Measurements from ENCODE around the gene CDC7. TPM values are rescaled to one million over a fixed set of nuclear protein-coding genes. Genes with fewer than 3 reads are reported as not detected.

Gene CDC7
- total and polyA plus RNA-seq, 9 donors, result 7.9 to 12.5 (median 9.5) TPM

DNA sequence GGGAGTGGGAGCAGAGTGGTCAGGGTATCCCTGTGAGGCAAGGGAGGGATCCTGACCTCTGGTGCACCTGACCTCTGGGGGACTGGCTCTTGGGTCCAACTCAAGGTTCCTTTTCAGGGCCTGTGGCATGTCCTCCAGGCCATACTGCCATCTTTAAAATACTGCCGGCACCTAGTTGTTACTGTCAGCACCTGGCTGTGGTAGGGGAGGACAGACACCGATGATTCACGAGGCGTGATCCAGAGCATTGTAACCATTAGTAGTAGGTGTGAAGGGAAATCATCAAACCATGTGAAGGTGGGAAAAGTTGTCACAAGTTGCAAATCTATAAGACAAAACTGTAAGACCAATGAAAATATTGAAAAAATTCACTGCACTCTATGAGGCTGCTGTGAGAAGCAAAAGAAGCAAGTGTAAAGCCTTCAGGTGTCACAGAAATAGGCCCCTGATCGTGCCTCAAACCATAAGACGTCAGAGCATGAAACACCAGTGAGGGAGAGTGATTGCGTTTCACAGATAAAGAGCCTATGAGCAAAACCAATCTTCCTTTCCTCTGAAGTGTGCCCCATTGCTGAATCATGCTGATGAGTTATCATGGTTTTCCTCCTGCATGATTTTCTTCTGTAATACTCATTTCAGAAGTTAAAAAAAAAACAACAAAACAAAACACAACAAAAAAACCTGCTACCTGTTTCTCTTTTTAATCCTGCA lies 55.3 kb downstream of the CDC7 start:
- Histone ChIP-seq H3K27ac (ENCODE audit: low read length) (no peak overlapping the region), H3K27me3 (ENCODE audit: control insufficient read depth, insufficient read depth, low read length) (no peaks in the 10 kb centered on the region), H3K4me1 (ENCODE audit: control insufficient read depth, insufficient read depth, low read length) (peaks cover 5% of the 10 kb centered on the region), H3K9me3 (replicated peaks; ENCODE audit: control insufficient read depth, low read depth, low read length) (no peaks in the 10 kb centered on the region), H3K36me3 (ENCODE audit: control insufficient read depth, insufficient read depth, low read length) (no peaks in the 10 kb centered on the region), H3K4me3 (ENCODE audit: low read length) (no peak overlapping the region)
- WGBS (ENCODE audit: insufficient coverage), result 80% methylated on average over 4 of the region's 7 CpGs
- no peak for DNase-seq

DNA sequence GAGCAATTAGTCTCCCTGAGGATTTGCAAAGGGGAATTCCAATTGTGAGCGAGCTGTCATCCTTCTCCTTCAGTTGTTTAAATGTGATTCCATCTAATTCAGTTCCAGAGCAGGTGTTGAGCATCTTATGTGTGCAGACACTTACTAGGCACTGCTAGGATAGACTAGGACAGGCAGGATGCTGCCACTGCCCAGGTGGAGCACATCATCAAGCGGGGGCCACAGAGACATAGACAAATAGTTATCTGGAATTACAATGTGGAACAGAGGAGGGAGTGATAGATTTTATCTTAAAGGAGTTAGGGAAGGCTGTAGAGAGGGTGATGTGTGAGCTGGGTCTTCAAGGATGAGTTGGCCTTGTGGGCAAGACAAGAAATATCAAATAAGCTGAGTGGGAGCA lies 55.9 kb downstream of the CDC7 start:
- H3K36me3 ChIP-seq (ENCODE audit: control insufficient read depth, insufficient read depth, low read length), result no peaks in the 10 kb centered on the region
- DNase-seq, result no peak
- peaks cover 5% of the 10 kb centered on the region for H3K4me1 ChIP-seq (ENCODE audit: control insufficient read depth, insufficient read depth, low read length)
- no peak overlapping the region for H3K4me3 ChIP-seq (ENCODE audit: low read length)
- H3K9me3 ChIP-seq (replicated peaks; ENCODE audit: control insufficient read depth, low read depth, low read length), result no peaks in the 10 kb centered on the region
- WGBS (ENCODE audit: insufficient coverage), result 100% methylated on average over 1 of the region's 2 CpGs
- H3K27ac ChIP-seq (ENCODE audit: low read length), result no peak overlapping the region
- H3K27me3 ChIP-seq (ENCODE audit: control insufficient read depth, insufficient read depth, low read length), result no peaks in the 10 kb centered on the region

DNA sequence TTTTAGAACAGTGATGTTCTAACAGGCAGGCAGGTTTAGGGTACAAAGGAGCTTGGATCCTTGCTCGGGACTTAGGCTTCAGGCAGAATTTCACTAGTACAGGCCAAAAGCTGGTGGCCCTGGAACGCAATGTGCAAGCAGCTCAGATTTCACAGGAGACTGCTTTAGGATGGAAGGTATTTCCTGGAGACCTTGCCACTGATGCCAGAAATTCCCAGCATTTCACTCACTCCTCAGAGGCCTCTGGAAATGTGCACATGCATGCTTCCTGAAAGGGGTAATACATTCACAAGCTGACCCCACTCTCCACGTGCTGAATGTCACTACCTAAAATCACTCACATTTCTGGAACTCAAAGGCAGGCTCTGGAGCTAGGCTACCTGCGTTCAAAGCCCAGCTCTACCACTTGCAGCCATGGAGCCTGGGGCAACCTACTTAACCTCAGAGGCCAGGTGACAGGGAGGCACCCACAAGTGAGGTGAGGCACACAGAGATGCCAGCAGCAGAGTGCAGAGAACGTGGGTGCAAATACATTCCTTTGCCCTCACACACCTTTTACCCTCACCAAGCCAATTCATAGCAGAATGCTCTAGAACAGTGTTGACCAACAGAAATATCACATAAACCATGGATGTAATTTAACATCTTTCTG lies 56.5 kb downstream of the CDC7 start:
- DNase-seq, result no peak
- H3K4me3 ChIP-seq (ENCODE audit: low read length), result no peak overlapping the region
- no peaks in the 10 kb centered on the region for H3K36me3 ChIP-seq (ENCODE audit: control insufficient read depth, insufficient read depth, low read length)
- H3K4me1 ChIP-seq (ENCODE audit: control insufficient read depth, insufficient read depth, low read length), result peaks cover 5% of the 10 kb centered on the region
- 40% methylated on average over 4 of the region's 5 CpGs for WGBS (ENCODE audit: insufficient coverage)
- H3K27ac ChIP-seq (ENCODE audit: low read length), result no peak overlapping the region
- H3K9me3 ChIP-seq (replicated peaks; ENCODE audit: control insufficient read depth, low read depth, low read length), result no peaks in the 10 kb centered on the region
- H3K27me3 ChIP-seq (ENCODE audit: control insufficient read depth, insufficient read depth, low read length), result no peaks in the 10 kb centered on the region

DNA sequence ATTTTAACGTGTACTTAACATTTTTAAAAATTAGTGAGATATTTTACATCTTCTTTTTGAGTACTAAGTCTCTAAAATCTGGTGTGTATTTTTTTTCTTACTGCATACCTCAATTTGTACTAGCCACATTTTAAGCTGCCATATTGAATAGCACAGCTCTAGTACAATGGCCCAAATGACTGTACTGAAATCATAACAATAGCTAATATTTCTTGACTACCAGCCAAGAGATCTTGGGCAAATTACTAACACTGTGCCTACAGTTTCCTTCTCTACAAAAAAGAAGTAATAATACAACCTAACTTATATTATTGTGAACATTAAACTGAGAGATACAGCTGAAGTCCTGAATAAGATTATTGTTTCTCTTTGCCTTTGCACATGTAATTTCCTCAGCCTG lies 57.2 kb downstream of the CDC7 start:
- WGBS (ENCODE audit: insufficient coverage), result no CpG with 5 or more reads among the region's 1 CpG

DNA sequence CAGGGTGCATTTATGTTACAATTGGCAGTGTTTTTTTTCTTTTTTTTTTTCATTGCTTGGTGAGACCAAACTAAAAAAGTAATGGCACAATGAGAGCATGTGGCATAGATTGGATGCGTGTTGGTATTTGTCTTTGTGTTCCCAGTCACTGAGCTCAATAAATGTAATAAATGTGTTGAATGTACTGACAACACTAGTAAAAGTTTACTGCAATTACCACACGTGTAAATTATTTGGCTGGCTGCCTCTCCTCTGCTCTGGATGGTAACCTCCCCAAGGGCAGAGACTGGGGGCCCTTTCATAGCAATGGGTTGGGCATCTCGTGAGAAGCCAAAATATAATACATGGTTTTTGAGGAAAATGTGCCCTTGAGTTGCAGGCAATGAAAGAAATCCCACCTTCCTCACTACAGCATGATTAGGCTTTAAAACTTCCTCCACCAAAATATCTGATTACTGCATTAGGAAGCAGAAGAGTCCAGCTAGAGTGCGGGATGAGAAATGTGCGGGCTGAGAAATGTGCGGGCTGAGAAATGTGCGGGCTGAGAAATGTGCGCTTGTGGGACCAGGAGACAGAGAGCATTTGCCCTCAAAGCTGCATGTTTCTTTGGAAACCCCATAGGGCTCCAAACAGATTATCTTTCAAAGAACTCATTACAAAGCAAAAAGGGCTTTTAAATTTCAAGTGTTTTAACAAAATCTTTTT lies 58.5 kb downstream of the CDC7 start:
- DNase-seq, result no peak
- no peak overlapping the region for H3K4me3 ChIP-seq (ENCODE audit: low read length)
- peaks cover 5% of the 10 kb centered on the region for H3K4me1 ChIP-seq (ENCODE audit: control insufficient read depth, insufficient read depth, low read length)
- no CpG with 5 or more reads among the region's 8 CpGs for WGBS (ENCODE audit: insufficient coverage)
- H3K36me3 ChIP-seq (ENCODE audit: control insufficient read depth, insufficient read depth, low read length), result no peaks in the 10 kb centered on the region
- no peak overlapping the region for H3K27ac ChIP-seq (ENCODE audit: low read length)
- peaks cover 2% of the 10 kb centered on the region for H3K9me3 ChIP-seq (replicated peaks; ENCODE audit: control insufficient read depth, low read depth, low read length)
- no peaks in the 10 kb centered on the region for H3K27me3 ChIP-seq (ENCODE audit: control insufficient read depth, insufficient read depth, low read length)

More for the DNA sequence above, 57.2 kb downstream of the CDC7 start:
- Histone ChIP-seq H3K27me3 (ENCODE audit: control insufficient read depth, insufficient read depth, low read length) (no peaks in the 10 kb centered on the region), H3K27ac (ENCODE audit: low read length) (no peak overlapping the region), H3K4me1 (ENCODE audit: control insufficient read depth, insufficient read depth, low read length) (peaks cover 5% of the 10 kb centered on the region), H3K4me3 (ENCODE audit: low read length) (no peak overlapping the region), H3K36me3 (ENCODE audit: control insufficient read depth, insufficient read depth, low read length) (no peaks in the 10 kb centered on the region), H3K9me3 (replicated peaks; ENCODE audit: control insufficient read depth, low read depth, low read length) (no peaks in the 10 kb centered on the region)
- no peak for DNase-seq

DNA sequence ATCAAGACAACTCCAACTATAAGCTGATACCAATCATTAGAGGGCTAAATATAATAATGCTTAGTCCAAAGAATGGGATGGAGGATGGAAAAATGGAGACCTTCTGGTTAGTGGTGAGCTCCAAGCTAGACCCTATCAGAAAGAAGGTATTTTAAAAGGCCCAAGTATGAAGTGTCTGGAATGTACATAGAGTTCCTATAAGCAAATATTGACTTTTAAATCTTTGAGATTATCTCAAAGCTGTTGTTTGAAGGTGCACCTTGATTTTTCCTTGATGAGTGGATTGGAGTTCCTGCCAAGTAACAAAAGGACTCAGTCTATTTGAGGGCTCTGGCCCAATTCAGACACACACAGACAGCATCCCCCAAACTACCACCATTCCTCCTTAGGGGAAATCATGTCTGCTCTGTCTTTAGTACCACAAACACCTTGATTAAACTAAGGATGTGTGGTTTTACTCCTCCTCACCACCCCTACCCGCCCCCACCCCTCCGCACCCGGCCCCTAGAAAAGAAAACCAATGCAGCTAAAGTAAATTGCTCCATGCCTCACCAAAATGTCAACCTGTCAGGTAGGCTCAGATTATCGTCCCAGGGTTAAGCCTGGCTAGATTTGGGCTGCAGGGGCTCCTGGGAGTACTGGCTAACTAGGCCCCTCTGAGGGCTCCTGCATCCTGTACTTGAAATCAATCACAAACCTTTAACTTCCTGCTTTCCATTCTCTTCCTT lies 59.4 kb downstream of the CDC7 start:
- peaks cover 6% of the 10 kb centered on the region for H3K4me1 ChIP-seq (ENCODE audit: control insufficient read depth, insufficient read depth, low read length)
- H3K36me3 ChIP-seq (ENCODE audit: control insufficient read depth, insufficient read depth, low read length), result no peaks in the 10 kb centered on the region
- DNase-seq, result no peak
- H3K27ac ChIP-seq (ENCODE audit: low read length), result no peak overlapping the region
- no peak overlapping the region for H3K4me3 ChIP-seq (ENCODE audit: low read length)
- H3K9me3 ChIP-seq (replicated peaks; ENCODE audit: control insufficient read depth, low read depth, low read length), result peaks cover 2% of the 10 kb centered on the region
- no peaks in the 10 kb centered on the region for H3K27me3 ChIP-seq (ENCODE audit: control insufficient read depth, insufficient read depth, low read length)
- 60% methylated on average over 1 of the region's 4 CpGs for WGBS (ENCODE audit: insufficient coverage)

DNA sequence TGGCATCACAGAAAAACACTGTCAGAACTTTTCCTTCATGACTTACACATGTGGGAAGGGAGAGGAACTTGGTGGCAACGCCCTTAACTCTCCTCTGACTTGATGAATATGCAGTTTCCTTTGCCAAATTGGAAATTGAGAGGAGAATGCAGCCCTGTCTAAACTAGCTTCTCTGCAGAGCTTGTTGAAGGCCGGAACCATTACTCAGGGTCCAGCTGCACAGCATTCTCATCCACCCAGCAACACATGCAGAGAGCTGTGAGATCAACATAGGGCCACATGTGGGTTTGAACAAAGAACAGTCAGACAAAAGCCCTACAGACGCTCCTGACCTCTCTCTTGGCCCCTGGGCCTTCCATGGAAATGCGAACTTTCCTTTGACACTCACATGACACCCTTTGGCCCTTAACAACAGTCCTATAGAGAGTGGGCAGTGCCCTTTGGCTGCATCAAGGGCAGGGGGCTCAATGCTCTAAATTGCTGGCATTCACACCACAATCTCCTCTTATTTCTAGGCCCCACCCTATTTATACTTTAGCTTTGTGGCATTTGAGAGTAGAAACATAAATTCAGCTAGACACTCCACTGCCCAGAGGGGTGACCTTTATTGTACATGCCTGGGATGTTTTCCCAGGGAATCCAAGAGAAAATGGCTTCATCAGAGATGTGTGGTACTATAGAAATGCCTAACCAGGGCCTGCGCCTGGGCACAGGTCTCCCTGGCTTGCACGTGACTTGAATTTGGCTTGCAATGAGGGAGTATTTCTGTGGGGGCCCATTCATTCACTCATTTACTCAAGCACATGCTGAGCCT lies 64.4 kb downstream of the CDC7 start:
- Histone ChIP-seq H3K36me3 (ENCODE audit: control insufficient read depth, insufficient read depth, low read length) (no peaks in the 10 kb centered on the region), H3K4me3 (ENCODE audit: low read length) (no peak overlapping the region), H3K4me1 (ENCODE audit: control insufficient read depth, insufficient read depth, low read length) (peaks cover 10% of the 10 kb centered on the region), H3K27ac (ENCODE audit: low read length) (peak overlapping the region; percentile 69), H3K27me3 (ENCODE audit: control insufficient read depth, insufficient read depth, low read length) (no peaks in the 10 kb centered on the region), H3K9me3 (replicated peaks; ENCODE audit: control insufficient read depth, low read depth, low read length) (peaks cover 2% of the 10 kb centered on the region)
- peak; percentile 79 for DNase-seq
- WGBS (ENCODE audit: insufficient coverage), result 40% methylated on average over 3 of the region's 6 CpGs

DNA sequence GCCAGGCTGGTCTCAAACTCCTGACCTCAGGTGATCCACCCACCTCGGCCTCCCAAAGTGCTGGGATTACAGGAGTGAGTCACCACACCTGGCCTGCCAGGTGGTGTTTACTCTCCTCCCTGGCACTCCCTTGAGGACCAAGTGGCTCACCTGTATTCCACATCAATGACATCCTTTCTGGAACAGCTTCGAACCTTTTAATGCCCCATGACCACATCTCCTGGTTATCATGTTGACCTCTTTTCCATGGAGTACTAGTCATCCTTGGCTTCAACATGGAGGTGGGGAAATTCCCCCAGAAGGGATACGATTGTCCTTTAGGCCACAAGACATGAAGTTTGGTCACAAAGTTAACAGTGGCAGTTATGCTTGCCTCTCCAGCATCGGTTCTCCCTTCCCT lies 66.9 kb downstream of the CDC7 start:
- no peak for DNase-seq
- no peak overlapping the region for H3K27ac ChIP-seq (ENCODE audit: low read length)
- no peak overlapping the region for H3K4me3 ChIP-seq (ENCODE audit: low read length)
- H3K9me3 ChIP-seq (replicated peaks; ENCODE audit: control insufficient read depth, low read depth, low read length), result peaks cover 2% of the 10 kb centered on the region
- WGBS (ENCODE audit: insufficient coverage), result 60% methylated on average over 1 of the region's 4 CpGs
- H3K36me3 ChIP-seq (ENCODE audit: control insufficient read depth, insufficient read depth, low read length), result no peaks in the 10 kb centered on the region
- no peaks in the 10 kb centered on the region for H3K27me3 ChIP-seq (ENCODE audit: control insufficient read depth, insufficient read depth, low read length)
- peaks cover 17% of the 10 kb centered on the region for H3K4me1 ChIP-seq (ENCODE audit: control insufficient read depth, insufficient read depth, low read length)

DNA sequence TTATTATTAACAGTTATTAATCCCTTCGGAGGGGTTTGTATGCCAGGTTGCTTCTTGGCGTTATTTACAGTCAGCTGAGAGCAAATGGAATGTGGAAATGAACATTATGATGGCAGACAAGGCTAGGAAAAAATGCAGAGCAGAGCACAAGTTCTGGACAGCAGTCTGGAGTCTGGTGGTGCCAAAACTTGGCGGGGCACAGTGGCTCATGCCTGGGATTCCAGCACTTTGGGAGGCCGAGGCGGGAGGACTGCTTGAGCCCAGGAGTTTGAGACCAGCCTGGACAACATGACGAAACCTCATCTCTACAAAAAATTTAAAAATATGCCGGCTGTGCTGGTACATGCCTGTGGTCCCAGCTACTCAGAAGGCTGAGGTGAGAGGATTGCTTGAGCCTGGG lies 67.6 kb downstream of the CDC7 start:
- WGBS (ENCODE audit: insufficient coverage), result 69% methylated on average over 6 of the region's 7 CpGs
- H3K27ac ChIP-seq (ENCODE audit: low read length), result no peak overlapping the region

More for the DNA sequence above, 67.6 kb downstream of the CDC7 start:
- H3K4me3 ChIP-seq (ENCODE audit: low read length), result no peak overlapping the region
- H3K36me3 ChIP-seq (ENCODE audit: control insufficient read depth, insufficient read depth, low read length), result no peaks in the 10 kb centered on the region
- H3K27me3 ChIP-seq (ENCODE audit: control insufficient read depth, insufficient read depth, low read length), result no peaks in the 10 kb centered on the region
- H3K9me3 ChIP-seq (replicated peaks; ENCODE audit: control insufficient read depth, low read depth, low read length), result peaks cover 2% of the 10 kb centered on the region
- peaks cover 17% of the 10 kb centered on the region for H3K4me1 ChIP-seq (ENCODE audit: control insufficient read depth, insufficient read depth, low read length)
- DNase-seq, result no peak
